ENCODE data around the gene CLDN9.
A peak's percentile ranks its signal among the peaks of the same experiment; 100 is the strongest.

CLDN9 gene

GRCh38 chr16:3056336-3057180 is 43.8 kb downstream of the CLDN9 start:
- no peak for DNase-seq (ENCODE audit: low spot score)

GRCh38 chr16:3057181-3058138 is 44.7 kb downstream of the CLDN9 start:
- no peak for DNase-seq (ENCODE audit: low spot score)

- peak; percentile 66 for DNase-seq (ENCODE audit: low spot score)
Measured at GRCh38 chr16:3058139-3059030, 45.7 kb downstream of the CLDN9 start.

GRCh38 chr16:3059041-3059722 is 46.5 kb downstream of the CLDN9 start:
- peak; percentile 98 for DNase-seq (ENCODE audit: low spot score)

- DNase-seq (ENCODE audit: low spot score): no peak
Measured at GRCh38 chr16:3059723-3060242, 47.1 kb downstream of the CLDN9 start.

GRCh38 chr16:3060339-3061127 is 47.8 kb downstream of the CLDN9 start:
- DNase-seq (ENCODE audit: low spot score): no peak

GRCh38 chr16:3062553-3062952 is 49.8 kb downstream of the CLDN9 start:
- no peak for DNase-seq (ENCODE audit: low spot score)

GRCh38 chr16:3063625-3064386 is 51.1 kb downstream of the CLDN9 start:
- no peak for DNase-seq (ENCODE audit: low spot score)

Data from D341Med (cell line).